ENCODE data around the gene PCNT. TPM values are rescaled to one million over a fixed set of nuclear protein-coding genes. Genes with fewer than 3 reads are reported as not detected.

Gene PCNT
- total and polyA plus RNA-seq, 2 of the 4 experiments (the other 2 are of a cell fraction), result 10.0 to 19.4 TPM

DNA sequence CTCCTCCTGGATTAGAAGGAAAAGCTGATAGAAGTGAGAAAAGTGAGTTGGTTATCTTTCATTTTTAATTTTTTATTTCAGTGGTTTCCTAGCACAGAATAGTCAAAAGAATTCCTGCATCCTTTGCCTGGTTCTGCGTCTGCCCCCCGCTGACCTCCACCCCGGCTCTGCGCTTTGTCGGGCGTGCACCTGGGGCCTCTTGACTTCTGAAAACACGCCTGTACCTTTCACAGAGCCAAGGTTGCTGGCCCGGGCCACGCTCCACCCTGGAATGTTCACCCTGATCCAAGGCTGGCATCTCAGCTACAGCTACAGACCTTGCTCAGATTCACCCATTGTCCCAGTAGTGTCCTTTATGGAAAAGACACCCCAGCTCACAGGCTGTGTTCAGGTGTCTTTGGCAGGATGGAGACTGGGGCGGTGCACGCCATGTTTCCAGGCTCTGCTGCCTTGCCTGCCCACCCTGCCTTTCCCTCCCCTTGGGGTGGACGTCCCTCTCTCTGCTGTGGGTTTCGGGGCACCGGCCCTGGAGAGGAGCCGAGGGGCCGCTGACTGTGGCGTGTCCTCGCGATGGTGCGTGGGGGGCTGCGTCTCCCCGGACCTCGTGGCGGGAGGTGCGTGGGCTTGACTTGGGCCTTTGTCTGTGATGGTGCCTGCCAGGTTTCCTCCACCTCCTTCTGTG lies 94.5 kb downstream of the PCNT start:
- H3K4me2 ChIP-seq (ENCODE audit: low read depth, low read length), result no peak overlapping the region

More for the DNA sequence above, 94.5 kb downstream of the PCNT start:
- Histone ChIP-seq H3K14ac (replicated peaks; ENCODE audit: low read depth, low read length) (no peak overlapping the region), H3K9ac (ENCODE audit: low read depth, low read length) (no peak overlapping the region), H4K91ac (ENCODE audit: insufficient read depth, low read depth, low read length) (no peak overlapping the region), H2BK15ac (ENCODE audit: low read depth, low read length) (no peak overlapping the region), H2BK5ac (ENCODE audit: low read depth, low read length, poor library complexity, severe bottlenecking) (no peak overlapping the region), H3K18ac (ENCODE audit: low read depth, low read length) (no peak overlapping the region), H3K9me1 (ENCODE audit: insufficient read depth, low read length) (no peaks in the 10 kb centered on the region), H3K9me3 (ENCODE audit: control insufficient read depth, insufficient read depth, low read length) (no peaks in the 10 kb centered on the region), H4K8ac (ENCODE audit: low read depth in 2 of 2, low read length in 2 of 2) (no peak overlapping the region), H4K5ac (ENCODE audit: low read depth, low read length) (no peak overlapping the region), H3K23ac (ENCODE audit: low read depth, low read length) (no peak overlapping the region), H4K20me1 (ENCODE audit: insufficient read depth, low read length) (no peaks in the 10 kb centered on the region), H3K4me1 (ENCODE audit: control insufficient read depth, insufficient read depth, low read length) (no peaks in the 10 kb centered on the region), H3K4me3 (ENCODE audit: insufficient read depth, low read depth, low read length) (no peak overlapping the region), H2AK9ac (replicated peaks; ENCODE audit: low read depth, low read length, poor library complexity) (no peak overlapping the region), H2BK20ac (ENCODE audit: low read depth, low read length) (no peak overlapping the region), H3K36me3 (ENCODE audit: control insufficient read depth, insufficient read depth, low read length) (peaks cover 34% of the 10 kb centered on the region), H3K4ac (ENCODE audit: low read depth, low read length) (no peak overlapping the region), H3K56ac (ENCODE audit: extremely low read depth, insufficient read depth, low read length) (no peak overlapping the region), H2AFZ (replicated peaks; ENCODE audit: low read length, poor library complexity) (no peak overlapping the region), H3K27me3 (ENCODE audit: control insufficient read depth, insufficient read depth, low read length) (no peaks in the 10 kb centered on the region), H2AK5ac (ENCODE audit: low read depth, low read length) (no peak overlapping the region), H3K79me1 (ENCODE audit: low read depth in 1 of 2, low read length in 2 of 2) (no peaks in the 10 kb centered on the region), H2BK120ac (ENCODE audit: low read depth, low read length) (no peak overlapping the region), H3K27ac (ENCODE audit: insufficient read depth, low read length) (no peak overlapping the region)
- in situ Hi-C loops (cut with MboI; ENCODE audit: low sequenced_read_pairs) (no loop called here), intact Hi-C loops (cut with micrococcal nuclease) (no loop called here), dilution Hi-C loops (cut with HindIII; ENCODE audit: low sequenced_read_pairs, unreplicated experiment) (no loop called here)
- no TSS peak for BruUV-seq (replicated peaks)
- ATAC-seq (ENCODE audit: low read depth) (no peak), DNase-seq (no peak)
- ChIA-PET POLR2A (ENCODE audit: unreplicated experiment) (no interaction called here), CTCF (no interaction called here)
- no peak for TF ChIP-seq RFX5 (IDR thresholded peaks at IDR 0.05; ENCODE audit: low read depth, low read length)
- no peak for TF ChIP-seq FOS (IDR thresholded peaks at IDR 0.05; ENCODE audit: low read depth, low read length)
- no peak for TF ChIP-seq CHD1 (IDR thresholded peaks at IDR 0.05; ENCODE audit: low read depth, low read length)
- TF ChIP-seq, protein P1, sequence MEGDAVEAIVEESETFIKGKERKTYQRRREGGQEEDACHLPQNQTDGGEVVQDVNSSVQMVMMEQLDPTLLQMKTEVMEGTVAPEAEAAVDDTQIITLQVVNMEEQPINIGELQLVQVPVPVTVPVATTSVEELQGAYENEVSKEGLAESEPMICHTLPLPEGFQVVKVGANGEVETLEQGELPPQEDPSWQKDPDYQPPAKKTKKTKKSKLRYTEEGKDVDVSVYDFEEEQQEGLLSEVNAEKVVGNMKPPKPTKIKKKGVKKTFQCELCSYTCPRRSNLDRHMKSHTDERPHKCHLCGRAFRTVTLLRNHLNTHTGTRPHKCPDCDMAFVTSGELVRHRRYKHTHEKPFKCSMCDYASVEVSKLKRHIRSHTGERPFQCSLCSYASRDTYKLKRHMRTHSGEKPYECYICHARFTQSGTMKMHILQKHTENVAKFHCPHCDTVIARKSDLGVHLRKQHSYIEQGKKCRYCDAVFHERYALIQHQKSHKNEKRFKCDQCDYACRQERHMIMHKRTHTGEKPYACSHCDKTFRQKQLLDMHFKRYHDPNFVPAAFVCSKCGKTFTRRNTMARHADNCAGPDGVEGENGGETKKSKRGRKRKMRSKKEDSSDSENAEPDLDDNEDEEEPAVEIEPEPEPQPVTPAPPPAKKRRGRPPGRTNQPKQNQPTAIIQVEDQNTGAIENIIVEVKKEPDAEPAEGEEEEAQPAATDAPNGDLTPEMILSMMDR (conservative IDR thresholded peaks at IDR 0.05; ENCODE audit: low read depth, low read length), result no peak
- TF ChIP-seq BHLHE40 (IDR thresholded peaks at IDR 0.05; ENCODE audit: low read depth, low read length), result no peak
- no peak for TF ChIP-seq MXI1 (IDR thresholded peaks at IDR 0.05; ENCODE audit: borderline replicate concordance, low read depth, low read length)
- TF ChIP-seq, protein P2, sequence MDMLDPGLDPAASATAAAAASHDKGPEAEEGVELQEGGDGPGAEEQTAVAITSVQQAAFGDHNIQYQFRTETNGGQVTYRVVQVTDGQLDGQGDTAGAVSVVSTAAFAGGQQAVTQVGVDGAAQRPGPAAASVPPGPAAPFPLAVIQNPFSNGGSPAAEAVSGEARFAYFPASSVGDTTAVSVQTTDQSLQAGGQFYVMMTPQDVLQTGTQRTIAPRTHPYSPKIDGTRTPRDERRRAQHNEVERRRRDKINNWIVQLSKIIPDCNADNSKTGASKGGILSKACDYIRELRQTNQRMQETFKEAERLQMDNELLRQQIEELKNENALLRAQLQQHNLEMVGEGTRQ (IDR thresholded peaks at IDR 0.05; ENCODE audit: low read depth, low read length), result no peak
- TF ChIP-seq RCOR1 (IDR thresholded peaks at IDR 0.05; ENCODE audit: insufficient replicate concordance, low read length), result no peak
- TF ChIP-seq, protein P3, sequence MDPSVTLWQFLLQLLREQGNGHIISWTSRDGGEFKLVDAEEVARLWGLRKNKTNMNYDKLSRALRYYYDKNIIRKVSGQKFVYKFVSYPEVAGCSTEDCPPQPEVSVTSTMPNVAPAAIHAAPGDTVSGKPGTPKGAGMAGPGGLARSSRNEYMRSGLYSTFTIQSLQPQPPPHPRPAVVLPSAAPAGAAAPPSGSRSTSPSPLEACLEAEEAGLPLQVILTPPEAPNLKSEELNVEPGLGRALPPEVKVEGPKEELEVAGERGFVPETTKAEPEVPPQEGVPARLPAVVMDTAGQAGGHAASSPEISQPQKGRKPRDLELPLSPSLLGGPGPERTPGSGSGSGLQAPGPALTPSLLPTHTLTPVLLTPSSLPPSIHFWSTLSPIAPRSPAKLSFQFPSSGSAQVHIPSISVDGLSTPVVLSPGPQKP (IDR thresholded peaks at IDR 0.05; ENCODE audit: borderline replicate concordance, low read depth, low read length), result no peak
- TF ChIP-seq POLR2A (IDR thresholded peaks at IDR 0.05; ENCODE audit: low read depth, low read length), result no peak
- TF ChIP-seq MAFK (IDR thresholded peaks at IDR 0.05; ENCODE audit: low read depth, low read length), result no peak
- TF ChIP-seq SMC3 (IDR thresholded peaks at IDR 0.05; ENCODE audit: low read depth, low read length), result no peak
- no peak for TF ChIP-seq RAD21 (IDR thresholded peaks at IDR 0.05; ENCODE audit: low read length)
- TF ChIP-seq MAZ (IDR thresholded peaks at IDR 0.05; ENCODE audit: borderline replicate concordance, low read depth, low read length), result no peak
- TF ChIP-seq CEBPB (IDR thresholded peaks at IDR 0.05; ENCODE audit: low read depth, low read length), result no peak
- TF ChIP-seq NFE2L2 (IDR thresholded peaks at IDR 0.05; ENCODE audit: low read depth, low read length), result no peak
- 95% methylated on average over 11 of the region's 25 CpGs; no CpG with 5 or more reads in 1 of the 2 experiments for WGBS, 2 experiments (ENCODE audit: extremely low coverage in 2 of 2, insufficient read length in 1 of 2)
